Measurements from ENCODE around the gene GIMAP2.

DNA sequence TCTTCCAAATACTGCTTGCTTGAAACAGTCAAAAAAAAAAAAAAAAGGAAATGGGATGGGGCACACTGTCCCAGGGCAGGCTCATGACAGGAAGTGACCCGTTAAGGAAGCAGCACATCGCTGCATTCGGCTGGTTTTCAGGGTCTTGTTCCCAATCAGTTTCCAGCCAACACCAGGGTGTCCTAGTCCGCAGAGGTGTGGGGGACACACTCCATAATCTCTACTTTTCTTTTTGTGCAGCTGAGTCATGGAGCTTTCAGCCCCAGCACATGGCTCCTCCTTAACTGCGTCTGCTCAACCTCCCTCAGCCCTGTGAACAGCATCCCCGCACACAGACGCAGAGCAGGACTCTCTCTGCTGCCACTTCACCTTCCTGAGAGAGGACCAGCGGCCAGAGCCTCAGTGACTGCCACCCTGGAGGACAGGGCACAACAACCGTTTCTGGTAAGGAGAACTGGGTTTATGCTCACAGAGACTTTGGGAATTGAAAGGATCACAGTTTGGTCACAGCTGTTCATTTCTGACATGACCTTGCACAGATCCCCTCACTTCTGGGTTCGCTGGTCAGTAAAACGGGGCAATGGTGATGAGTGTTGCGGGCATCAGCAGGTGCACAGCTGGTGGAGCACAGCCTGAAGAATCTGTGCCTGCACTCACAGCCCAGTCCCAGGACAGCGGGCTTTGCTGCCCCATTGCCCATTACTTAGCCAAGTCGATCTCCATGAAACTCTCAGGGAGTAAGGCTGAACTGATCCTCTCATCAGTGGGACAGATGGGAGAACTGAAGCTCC, 52.0 kb downstream of the GIMAP2 start, which contains the start of gene GIMAP5:
- TF ChIP-seq EZH2 (IDR thresholded peaks at IDR 0.05; ENCODE audit: insufficient read depth, poor library complexity, severe bottlenecking) (no peak), EZH2phosphoT487 (IDR thresholded peaks at IDR 0.05; ENCODE audit: insufficient read depth, low read depth) (no peak)

All from GM23248 (cell line).